HG03045 (cell line): ENCODE results near the gene USP49.
"Not testable (repeated sequence)": the region's sequence is repeated elsewhere in the genome, so short reads cannot be mapped to it uniquely, and the experiment has no call there.

Experiments
- ATAC-seq: cut with Tn5 transposase; IDR thresholded peaks from one replicate; pipeline ENCODE4 v1.9.1; 2021; ENCODE audit warnings: mild to moderate bottlenecking, moderate library complexity; ENCODE audit not compliant: unreplicated experiment

USP49 gene

DNA sequence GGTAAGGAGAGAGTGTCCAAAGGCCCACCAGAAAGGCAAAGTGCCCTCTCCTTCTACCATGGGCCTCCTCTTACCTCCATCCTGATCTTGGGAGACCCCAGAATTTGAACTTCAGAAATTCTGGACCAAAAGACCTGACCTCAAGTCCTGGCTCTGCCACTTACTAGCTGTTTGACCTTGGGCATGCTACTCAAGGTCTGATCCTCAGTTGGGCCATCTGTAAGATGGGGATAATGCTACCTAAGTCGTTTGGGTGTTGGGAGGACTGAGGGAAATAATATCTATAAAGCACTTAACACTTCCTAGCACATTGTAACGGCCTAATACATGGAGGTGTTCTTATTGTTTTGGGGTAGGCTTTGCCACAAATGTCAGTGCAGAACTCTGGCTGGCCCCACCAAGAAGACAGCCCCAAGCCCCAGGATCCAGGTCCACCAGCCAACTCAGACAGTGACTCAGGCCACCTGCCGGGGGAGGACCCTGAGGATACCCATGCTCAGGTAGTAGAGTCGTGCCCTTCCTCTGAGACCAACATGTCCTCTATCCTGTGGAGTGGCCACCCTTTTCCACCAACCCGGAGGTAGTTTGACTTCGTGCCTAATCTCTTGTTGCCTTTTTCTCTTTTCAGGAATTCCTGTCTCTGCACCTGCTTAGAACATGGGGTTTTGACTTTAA is 111.9 kb downstream of the USP49 start:
- ATAC-seq: no peak

DNA sequence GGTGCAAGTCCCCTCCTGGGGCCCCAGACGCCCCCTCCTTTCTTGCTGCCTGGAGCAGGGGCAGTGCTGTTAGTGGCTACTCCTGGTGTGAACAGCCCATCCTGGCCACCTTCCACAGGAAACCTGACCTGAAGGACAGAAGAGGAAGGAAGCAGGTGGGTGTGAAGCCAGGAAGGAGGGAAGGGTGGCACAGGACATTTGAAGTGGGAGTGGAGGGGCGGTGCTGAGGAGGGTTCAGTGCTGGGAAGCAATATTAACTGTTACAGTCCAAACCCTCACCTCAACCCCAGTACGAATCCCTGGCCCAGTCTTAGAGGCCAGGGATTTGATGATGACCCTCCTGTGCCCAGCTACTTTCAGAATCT is 113.8 kb downstream of the USP49 start:
- no peak for ATAC-seq

DNA sequence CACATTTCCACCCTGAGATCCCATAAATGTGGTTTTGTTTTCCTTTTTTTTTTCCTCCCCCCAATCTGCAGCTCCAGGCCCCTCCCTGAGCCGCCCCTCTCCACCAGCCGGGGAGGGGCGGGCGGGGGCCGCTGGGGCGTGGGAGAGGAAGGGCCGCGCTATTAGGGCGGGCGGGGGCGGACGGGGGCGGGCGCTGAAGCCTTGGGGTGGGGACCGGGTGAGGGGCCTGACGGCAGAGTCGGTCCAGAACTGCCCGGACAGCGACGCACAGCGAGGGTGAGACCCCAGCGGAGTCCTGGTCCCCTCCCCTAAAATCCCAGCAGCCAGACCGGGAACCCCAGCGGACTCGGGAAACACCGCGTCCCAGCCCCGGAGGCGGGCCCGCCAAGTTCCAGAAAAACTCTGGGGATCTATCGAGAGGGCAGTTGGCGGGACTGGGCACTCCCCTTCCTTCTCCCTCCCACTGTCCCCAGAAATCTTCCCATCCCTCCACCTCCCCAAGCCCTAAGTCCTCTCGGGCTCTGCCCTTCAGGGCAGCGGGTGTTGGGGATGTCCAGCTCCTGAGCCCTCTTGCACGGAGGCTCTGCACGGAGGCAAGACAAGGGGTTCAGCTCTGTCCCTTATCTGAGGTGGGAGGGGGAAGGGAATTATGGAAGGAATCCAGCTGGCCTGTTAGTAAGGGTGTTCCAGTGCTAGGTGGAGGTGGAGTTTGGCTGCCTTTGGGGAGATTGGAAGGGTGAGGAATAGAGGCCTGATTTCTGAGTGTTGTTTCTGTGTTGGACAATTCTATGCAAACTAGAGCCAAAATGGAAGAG is 114.4 kb downstream of the USP49 start, which contains the start of gene PRICKLE4:
Gene PRICKLE4, plus strand, starts transcription at position 232 of the 815 bp plus-strand sequence. CDS start 2,692 bp downstream, outside the sequence.
- no peak for ATAC-seq

DNA sequence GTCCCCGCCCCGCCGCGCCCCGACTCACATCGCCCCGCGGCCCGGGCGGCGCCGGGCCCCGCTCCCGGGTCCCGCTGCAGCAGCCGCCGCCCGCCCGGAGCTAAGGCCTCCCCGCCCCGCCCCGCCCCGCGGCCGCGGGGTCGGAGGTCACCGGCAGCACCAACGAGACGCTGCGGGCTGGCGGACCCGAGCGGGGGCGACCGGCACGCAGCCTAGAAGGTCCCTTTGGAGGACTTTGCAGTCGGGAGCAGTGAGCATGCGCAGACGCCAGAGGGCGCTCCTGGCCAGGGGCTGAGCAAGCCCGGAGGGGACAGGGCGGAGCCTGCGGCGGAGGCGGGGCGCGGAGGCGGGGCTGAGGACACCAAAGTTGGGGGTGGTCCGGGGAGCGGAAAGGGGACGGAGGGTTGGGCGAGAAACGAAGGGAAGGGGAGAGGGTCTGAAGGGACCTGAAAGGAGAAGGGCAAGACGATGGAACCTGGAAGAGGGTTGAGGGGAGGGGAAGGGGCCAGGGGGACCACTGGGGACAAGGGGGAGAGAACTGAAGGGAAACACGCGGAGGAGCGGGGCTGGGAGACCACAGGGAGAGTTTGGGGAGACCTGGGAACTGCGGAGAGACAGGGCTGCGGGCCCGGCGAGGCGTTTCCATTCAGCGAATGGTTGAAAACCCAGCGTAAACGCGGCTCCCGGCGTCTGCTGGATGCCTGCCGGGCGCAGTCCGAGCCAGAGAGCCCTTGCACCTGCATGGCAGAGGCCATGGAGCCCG is 115.2 kb downstream of the USP49 start, which contains the start of gene FRS3:
Gene FRS3, minus strand, starts transcription at position 113 of the 763 bp plus-strand sequence. CDS start 2,913 bp downstream, outside the sequence.
- ATAC-seq: peak; percentile 92

DNA sequence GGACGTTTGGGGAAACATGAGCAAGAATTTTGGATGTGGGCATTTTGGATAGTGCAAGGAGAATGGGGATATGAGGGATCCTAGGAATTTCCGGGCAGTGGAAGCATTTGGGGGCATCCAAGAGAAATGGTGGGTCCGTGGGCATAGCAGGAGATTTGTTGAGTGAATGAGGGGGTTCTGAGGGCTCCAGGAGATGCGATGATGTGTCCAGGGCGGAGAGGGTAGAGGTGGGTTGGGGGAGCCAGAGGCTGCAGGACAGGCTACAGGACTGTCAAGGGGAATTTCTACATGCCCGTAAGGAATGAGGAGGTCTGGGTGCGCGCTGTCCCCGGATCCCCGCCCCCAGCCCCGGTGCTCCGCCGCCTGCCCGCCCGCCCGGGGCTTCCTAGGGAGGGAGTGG is 115.8 kb downstream of the USP49 start:
- ATAC-seq: peak; percentile 19

DNA sequence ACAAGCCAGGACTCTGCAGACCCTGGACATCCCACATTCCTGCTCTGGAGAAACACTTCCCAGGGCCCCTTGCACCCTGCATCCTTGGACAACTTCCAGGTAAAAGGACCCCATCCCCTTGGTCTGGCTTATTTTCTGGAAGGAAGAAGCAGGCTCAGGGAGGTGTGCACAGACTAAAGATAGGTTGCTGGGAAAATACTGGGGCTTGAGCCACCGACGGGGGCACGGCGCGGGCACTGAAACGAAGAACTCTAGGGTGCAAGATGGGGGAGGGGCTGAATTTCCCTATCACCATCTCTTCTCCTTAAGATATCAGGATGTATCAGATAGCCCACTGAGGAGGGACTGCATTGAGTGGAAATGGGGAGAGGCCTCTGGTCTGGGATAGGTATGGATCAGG is 116.3 kb downstream of the USP49 start:
- no peak for ATAC-seq

DNA sequence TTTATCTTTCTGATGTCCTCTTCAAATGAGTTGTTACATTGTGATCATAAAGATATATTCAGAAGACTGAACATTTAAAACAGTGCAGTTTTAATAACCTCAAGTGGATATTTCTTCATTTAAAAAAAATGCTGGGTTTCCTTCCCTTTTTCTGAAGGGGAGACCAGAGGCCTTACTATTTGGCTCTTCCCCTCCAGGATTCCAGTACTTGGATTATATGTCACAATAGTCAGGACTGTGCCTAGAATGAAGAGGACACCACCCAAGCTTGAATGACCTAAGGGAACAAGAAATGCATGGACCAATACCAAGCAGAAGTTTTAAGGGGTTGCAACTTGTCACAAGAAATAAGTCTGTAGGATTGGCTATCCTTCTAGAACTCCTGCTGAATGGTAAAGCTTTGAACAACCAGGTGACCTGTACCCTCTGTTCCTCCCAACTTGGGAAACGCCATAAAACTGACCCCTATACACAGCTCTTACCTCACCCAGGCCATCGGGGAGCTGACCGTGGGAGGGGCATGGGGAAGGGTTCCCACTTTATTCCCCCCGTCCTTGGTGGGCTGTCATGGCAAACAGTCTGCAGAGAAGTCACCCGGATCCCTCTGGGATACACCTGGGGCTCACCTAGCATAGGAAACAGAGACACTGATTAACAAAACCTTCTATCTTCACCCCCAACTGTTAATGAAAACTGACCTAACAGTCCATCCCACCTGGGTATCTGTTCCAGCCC is 117.5 kb downstream of the USP49 start:
- ATAC-seq: no peak

DNA sequence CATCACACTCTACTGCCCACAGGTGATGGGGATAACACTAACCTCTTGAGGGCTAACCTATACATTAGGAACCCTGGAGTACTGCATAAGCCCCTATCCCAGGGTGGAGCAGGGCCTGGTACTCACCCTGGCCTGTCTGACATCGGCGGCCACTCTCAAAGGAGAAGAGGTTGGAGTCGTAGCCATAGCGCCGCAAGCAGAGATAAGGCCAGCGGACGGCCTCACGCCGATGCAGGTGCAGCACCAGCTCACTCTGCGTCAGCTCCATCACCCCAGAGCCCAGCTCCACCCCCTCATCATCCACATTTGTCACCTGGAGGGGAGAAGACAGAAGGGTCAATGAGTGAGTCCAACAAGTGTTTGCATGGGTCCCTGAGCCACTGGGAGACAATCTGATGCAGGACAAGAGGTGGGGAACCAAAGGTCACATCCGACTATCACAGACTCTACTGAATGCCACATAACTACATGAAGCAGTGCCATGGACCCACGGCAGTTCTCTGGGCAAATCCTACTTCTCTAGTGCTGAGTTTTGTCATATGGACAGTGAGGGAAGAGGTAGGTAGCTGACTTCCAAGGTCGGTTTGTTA is 119.8 kb downstream of the USP49 start:
- no peak for ATAC-seq

DNA sequence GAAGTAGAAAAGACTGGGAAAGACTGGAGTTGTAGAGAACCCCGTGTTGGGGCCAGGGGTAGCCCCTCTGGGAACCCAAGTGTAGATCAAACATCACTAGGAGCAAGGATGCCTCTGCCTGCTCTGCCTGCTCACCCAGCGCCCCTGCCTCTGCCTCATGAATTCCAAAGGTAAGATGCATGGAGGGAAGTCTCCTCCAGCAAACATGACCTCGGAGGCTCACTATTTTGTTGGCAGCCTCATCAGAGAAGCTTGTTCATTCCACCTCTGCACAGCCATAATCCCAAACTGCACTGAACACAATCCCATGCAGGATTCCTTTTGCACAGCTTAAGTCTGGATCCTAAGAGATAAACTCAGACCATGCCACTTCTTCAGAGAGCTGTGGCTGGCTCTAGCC is 120.3 kb downstream of the USP49 start:
- no peak for ATAC-seq

DNA sequence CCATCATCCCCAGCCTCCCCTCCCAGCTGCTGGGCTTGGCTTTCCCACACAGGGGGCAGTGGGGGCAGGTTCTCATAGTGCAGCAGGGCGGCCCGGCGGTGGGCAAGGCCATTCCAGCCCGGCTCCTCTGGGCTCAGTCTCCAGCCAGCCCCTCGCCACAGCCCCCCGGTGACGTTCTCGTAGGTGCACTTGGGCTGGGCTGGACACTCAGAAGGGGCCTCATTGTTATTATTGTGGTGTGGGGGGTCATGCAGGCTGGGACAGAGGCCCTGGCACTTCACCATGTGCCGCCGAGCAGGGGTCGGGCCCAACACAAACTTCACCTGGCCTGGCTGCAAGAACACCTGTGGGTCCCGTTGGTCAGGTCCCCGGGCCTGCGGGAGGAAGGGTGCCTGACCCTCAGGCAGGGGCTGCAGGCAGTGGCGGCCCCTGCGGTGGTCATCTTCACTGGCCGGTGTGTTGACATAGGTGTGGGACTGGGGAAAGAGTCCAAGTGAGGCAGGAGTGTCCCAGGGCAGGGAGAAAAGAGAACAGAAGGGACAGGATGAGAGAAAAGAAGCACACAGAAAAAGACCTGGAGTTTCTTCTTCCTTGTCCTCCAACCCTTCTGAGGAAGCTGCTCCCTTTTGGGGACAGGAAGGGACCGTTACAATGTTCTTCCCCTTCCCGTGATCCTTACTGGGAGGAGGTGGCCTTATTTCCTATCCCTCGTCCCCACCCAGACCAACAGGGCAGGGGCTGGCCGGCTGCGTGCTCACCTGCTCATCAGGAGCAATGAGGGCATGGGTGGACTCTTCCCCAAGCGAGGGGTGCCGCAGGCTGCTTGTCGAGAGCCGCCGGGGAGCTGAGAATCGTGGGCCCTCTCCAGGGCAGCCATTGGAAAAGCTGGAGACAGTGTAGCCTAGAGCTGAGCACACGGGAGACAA is 123.9 kb downstream of the USP49 start:
- ATAC-seq: no peak

DNA sequence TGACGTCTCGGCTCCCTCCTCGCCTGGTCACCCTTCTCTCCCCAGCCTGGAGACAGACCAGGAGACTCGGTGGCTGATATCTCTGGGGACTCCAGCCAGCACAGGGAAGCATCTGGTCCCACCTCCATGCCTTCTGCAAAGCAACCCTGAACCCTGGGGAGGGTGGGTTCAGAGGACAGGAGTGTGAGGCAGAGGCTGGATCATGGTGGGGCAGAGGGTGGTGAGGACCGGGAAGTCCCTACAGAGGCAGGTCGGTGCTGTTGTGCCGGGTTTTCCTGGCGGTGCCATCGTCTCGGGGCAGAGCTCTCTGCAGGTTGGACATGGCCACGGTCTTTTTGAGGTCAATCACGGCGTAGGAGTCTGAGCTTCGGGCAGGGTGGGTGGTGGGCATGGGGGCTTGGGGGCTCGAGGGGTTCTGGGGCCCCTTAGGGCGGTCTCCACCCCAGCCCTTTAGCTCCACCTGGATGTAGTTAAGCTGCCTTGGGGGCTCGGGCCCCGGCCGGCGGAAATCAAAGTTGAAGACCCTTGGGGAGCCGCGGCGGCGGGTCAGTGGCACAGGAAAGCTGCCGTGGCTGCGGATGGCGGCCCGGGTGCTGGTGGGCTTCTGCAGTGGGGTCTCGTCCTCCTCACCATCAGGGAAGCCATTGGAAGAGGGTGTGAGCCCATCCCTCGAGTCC is 124.7 kb downstream of the USP49 start:
- no peak for ATAC-seq

DNA sequence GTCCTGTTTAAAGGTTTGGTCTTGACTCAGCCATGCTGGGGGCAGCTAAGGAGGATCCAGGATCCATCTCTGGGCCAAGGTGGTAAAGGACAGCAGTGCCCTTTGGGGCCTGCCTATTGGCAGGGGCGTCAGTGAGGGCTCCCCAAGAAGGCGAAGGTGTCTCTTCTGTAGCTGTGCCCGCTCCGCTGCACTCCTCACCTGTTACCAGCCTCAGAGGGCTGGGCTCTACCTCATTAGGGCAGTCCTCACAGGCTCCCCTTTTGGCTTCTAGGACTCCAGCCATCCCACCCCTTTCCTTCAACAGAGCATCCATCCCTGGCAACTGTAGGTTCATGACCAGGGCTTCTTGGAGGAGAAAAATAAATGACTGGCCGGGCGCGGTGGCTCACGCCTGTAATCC is 125.8 kb downstream of the USP49 start:
- ATAC-seq: no peak

DNA sequence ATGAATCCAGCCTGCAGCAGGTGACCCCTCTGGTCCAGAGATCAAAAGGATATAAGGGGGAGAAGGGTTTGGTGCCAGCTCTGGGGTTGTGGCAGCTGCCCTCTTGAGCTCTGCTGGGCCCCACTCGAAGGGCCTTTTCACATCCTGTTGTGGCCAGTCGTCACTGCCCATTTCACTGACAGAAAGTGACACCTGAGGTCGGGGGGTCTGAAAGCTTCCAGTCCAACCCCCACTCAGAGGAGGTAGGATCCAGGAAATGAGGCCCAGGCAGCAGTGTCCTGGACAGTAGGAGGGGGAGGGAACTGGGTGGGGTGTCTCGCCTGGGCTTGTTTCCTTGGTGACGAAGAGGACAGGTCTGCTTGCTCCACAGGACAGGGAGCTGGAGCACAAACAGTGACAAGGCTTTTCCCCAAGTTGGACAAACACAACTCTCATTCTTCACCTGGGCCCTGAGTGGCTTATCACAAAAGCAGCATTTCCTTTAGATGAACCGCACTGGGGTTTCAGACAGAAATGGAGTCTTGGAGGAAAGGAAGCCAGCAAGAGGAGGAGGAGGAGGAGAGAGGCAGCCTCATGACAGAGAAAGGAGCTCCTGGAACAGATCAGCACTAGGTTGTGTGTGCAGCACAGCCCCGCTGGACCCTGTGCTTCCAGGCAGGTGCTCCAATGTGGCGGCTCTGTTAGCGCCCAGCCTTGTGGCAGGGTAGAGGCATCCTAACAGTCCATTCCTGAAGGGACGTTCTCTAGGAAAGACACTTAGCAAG is 126.4 kb downstream of the USP49 start:
- ATAC-seq: no peak

DNA sequence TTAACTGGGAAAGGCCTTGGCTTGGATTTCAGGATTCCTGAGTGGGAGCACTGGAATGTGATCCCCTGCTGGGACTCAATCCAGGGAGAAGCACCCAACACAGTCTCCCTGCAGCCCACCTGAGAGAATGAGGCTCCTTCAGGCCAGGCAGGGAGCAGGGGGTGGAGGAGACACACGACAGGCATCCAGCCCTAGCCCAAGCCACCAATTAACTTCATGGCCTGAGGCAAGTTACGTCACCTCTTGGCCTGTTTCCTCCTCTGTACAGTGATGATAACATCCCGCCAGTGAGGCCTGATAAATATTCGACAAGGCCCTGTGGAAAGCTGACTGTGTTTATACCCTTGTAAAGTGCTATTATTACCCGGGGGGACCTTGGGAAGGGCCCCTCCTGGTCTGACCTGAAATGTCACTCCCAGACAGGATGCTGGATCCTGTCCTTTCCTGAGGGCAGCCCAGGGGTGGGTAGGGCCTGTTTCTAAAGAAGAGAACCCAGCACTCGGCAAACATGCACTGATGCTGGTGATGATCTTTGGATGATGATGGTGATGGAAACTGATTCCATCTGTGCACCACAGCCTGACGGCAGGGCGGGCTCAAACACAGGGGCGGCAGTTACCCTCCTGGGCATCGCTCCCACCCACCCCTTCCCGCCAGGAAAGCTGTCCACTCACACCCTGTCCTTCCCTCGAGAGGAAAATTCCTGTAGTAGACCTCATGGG is 127.9 kb downstream of the USP49 start:
- no peak for ATAC-seq

DNA sequence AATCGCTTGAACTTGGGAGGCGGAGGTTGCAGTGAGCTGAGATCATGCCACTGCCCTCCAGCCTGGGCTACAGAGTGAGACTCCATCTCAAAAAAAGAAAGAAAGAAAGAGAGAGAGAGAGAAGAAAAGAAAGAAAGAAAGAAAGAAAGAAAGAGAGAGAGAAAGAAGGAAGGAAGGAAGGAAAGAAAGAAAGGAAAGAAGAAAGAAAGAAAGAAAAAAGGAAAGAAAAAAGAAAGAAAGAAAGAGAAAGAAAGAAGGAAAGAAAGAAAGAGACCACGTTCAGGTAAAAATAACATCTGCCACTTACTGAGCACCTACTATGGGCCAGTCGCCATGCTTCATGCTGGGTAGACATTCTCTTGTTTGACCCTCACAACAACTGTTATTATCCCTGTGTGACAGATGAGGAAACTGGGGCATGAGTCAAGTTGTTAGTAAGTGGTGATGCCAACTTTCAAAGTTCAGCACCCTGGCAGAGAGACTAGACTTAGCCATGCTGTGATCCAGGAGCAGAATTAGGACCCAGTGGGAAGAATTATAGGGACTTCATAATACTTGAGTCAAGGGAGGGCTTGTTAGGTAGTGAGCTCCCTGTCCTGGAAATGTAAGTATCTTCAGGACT is 129.0 kb downstream of the USP49 start:
- not testable (repeated sequence) for ATAC-seq

DNA sequence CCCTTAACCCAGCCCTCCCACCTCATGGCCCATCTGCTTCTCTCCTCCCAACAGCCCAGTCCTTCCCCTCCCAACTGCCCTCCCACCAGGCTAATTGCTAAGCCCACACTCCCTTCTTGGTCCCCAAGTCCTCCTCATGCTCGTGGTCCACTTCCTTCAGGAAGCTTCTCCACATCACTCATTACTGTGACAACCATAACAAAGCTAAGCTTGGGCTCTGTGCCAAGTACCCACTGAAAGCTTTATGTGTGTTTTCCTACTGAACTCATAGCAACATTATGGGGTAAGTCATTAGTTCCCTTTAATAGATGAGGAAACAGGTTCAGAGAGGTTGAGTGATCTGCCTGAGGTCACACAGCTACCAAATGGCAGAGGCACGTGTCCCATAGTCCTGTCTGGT is 131.7 kb downstream of the USP49 start:
- no peak for ATAC-seq
